GM20000 (cell line): ENCODE results near the gene RPL18.
"Not testable (repeated sequence)": the region's sequence is repeated elsewhere in the genome, so short reads cannot be mapped to it uniquely, and the experiment has no call there.

Source experiments
- DNase-seq: peaks from one replicate; pipeline ENCODE4 v3.0.0; 2012; ENCODE audit warnings: low spot score
- CTCF ChIP-seq: IDR thresholded peaks from 2 replicates; pipeline ENCODE4 v1.5.1; 2012; ENCODE audit warnings: mild to moderate bottlenecking, control low read depth; ENCODE audit errors: extremely low read depth, missing control alignments

The RPL18 gene

GRCh38 chr19:48632692-48633147 is 13.7 kb upstream of the RPL18 start:
- no peak for DNase-seq
- TF ChIP-seq CTCF: no peak

- DNase-seq: not testable (repeated sequence)
Observed at GRCh38 chr19:48632286-48632685, 13.3 kb upstream of the RPL18 start.

DNA sequence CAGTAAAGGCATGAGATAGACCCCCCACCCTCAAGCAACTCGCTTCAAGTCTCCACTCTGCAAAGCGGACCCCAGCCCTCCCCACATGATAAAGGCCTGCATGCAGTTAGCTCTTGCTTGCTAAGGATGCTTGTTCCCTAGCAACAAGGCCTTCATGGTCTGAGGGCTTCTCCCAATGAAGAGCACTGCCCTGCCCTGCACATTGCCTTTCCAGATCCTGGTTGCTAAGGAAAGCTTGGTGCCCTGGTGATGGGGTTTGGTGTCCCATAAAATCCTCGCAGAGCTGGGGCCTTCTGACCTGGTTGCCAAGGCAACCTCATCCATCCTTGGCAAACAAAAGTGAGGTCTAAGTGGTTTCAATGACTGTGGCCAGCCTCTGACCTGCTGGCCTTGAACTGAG is 12.2 kb upstream of the RPL18 start:
- no peak for DNase-seq

GRCh38 chr19:48630296-48631063 is 11.5 kb upstream of the RPL18 start:
- no peak for DNase-seq
- TF ChIP-seq CTCF: no peak

More for the DNA sequence above, 12.2 kb upstream of the RPL18 start:
- TF ChIP-seq CTCF: no peak

DNA sequence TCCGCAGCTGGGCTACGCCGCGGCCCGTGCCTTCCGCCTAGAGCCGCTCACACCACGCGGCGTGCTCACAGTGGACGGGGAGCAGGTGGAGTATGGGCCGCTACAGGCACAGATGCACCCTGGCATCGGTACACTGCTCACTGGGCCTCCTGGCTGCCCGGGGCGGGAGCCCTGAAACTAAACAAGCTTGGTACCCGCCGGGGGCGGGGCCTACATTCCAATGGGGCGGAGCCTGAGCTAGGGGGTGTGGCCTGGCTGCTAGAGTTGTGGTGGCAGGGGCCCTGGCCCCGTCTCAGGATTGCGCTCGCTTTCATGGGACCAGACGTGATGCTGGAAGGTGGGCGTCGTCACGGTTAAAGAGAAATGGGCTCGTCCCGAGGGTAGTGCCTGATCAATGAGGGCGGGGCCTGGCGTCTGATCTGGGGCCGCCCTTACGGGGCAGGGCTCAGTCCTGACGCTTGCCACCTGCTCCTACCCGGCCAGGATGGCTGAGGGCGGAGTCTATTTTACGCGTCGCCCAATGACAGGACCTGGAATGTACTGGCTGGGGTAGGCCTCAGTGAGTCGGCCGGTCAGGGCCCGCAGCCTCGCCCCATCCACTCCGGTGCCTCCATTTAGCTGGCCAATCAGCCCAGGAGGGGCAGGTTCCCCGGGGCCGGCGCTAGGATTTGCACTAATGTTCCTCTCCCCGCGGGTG is 10.8 kb upstream of the RPL18 start:
- no peak for DNase-seq
- no peak for TF ChIP-seq CTCF

- DNase-seq: no peak
- no peak for TF ChIP-seq CTCF
Observed at GRCh38 chr19:48629297-48629598, 10.3 kb upstream of the RPL18 start.

- no peak for DNase-seq
- TF ChIP-seq CTCF: no peak
Observed at GRCh38 chr19:48628486-48629296, 9.7 kb upstream of the RPL18 start.
